ENCODE data around the gene PTMA.
"Not testable (repeated sequence)": the region's sequence is repeated elsewhere in the genome, so short reads cannot be mapped to it uniquely, and the experiment has no call there.

PTMA gene

DNA sequence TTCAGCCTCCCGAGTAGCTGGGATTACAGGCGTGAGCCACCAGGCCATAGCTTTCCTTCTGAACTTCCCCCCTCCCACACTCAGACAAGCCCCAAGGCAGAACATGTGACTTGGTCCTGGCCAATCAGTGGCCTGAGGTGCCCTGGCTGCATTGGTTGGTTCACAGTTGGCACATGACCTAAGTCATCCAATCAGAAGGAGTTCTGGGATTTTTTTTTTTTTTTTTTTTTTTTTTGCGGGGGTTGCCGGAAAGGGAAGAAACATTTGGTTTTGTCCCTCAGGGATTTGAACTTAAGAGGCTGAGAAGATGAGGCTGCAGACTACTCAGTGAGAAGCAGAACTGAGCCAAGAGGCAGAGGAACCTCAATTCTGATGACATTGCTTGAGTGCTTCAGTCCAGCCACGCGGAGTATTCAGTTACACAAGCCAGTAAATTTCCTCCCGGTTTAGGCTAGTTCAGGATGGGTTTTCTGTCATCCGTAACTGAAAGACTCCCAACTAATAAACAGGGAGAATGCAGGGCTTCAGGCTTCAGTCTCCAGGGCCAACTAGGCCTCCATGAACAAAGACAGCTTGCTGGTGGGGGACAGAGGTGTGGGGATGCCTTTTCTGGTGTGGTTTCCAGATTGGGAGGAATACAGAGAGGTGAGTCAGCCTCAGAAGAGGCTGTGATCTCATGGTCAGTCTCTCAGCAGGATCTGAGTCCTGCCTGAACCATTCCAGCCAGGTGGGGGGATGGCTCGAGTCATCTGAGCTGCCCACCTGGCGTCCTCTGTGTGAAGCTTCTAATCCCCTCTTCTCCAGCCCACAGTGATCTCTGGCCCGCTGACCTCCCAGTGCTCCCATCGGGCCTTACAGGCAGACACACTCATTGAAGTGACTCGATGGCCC is 9.2 kb downstream of the PTMA start:
- DNase-seq: no peak

DNA sequence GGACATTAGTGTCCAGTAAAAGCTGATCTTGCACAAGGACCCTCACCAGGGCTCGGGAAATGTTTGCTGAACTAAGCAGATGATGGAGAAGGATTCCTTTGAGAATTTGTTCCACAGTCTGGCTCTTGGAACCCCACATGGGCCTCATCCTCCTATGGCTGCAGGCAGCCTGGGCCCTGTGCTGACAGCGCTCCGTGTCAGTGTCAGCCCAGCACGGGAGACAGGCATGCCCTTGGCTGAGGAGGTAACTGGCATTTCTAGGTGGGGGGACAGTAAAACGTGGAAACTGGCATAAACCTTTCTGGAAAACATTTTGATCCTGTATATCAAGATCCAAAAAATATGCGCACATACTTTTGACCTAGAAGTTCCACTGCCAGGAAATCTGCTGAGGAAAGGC is 10.5 kb downstream of the PTMA start:
- DNase-seq: no peak

DNA sequence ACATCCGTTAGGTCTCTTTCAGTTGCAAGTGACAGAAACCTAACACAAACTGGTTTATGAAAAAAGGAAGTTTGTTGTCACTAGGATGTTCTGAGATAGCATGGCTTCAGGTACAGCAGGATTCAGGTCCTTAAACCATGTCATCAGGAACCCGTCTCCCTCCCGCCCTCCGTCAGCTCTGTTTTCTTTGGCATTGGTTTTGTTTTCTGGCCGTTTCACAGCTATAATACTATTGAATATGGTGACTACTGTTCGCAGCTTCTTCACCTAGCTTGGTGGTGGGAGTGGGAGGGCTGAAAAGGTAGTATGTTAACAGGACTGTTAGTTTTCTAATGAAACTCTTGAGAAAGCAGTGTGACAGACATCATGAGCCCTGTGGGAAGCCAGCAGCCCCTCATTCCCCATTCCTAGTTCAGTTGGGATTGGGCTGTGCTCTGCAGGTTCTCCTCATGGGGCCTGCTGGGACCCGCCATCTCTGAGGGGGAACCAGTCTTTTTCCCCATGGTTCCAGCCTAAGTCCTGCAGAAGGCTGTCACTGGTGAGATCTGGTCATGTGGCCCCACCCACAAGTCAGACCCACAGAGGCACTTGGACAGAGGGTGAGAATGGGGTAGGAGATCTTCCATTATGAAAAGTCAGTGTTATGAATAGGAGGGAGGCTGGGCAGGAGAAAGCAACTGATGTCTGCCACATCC is 12.1 kb downstream of the PTMA start:
- no peak for DNase-seq

DNA sequence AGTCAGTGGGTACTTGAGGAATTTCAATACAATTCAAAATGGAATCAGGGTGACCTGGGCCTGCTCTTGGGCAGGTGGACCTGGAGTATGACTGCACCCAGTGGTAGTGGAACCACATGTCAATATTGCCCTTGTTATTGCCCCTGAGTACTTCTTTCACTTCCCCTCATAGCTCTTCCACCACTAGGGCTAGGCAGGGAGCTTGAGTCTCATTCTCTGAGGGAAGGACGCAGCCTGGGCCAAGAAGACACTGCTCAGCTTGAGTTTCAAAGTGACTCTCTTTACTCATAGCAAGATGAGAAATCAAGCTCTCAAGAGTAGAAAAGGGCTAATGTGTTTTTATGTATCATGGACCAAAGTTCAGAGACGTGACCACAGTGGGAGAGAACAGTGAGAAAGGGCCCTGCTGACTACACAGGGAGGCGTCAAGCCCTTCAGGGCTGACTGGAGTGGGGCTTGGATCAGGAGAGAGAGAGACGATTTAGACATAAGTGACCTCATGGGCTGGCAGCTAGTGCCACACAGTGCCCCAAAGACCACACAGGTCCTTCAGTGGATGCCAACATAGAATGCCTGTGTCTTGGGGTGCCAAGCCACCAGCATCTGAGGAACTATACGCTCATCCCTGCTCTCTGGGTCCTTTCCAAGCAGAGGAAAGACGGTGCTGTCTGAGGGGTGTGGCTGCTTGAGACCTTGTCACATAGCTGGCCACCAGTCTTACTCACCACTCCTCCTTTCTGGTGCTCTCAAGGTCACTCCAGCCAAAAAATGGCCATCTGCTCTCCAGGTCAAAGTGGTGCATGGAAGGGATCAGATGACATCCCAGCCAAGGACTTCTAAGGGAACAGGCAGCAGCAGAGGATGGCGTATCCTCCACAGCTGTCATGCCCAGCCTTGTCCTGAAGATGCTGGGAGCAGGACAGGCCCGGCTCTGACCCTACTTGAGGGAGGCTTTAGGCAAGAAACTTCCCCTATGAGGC is 13.0 kb downstream of the PTMA start:
- peak; percentile 43 for DNase-seq

DNA sequence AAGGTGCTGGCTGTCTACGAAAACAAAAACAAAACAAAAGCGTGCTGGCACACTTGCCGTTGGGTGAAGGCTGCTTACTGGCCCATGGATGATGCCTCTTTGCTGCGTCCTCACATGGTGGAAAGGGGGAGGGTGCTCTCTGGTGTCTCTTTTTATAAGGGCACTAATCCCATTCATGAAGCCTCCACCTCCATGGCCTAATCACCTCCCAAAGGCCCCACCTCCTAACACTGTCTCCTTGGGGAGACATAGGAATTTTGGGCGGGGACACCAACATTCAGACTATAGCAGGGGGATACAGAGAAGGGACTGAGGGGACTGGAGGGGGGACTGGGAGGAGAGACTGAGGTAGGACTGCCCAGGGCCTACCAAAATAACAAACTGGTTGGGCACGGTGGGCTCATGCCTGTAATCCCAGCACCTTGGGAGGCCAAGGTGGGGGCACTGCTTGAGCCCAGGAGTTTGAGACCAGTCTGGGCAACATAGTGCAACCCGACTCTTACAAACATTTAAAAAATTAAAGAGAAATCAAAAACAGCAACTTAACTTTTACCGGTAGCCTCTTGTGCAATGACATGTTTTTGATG is 14.5 kb downstream of the PTMA start:
- DNase-seq: no peak

DNA sequence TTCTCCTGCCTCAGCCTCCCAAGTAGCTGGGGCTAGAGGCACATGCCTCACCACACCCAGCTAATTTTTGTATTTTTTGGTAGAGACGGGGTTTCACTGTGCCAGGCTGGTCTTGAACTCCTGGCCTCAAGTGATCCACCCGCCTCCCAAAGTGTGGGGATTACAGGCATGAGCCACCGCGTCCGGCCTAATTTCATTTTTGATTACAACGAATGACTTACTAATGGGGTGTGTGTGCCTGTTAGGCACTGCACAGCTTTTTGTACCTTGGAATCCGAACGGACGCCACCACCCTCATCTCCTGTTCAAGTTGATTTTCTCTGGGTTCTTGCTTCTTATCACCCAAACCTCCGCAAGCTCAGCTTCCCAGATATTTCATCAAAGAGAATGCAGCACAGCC is 17.2 kb downstream of the PTMA start:
- no peak for DNase-seq

DNA sequence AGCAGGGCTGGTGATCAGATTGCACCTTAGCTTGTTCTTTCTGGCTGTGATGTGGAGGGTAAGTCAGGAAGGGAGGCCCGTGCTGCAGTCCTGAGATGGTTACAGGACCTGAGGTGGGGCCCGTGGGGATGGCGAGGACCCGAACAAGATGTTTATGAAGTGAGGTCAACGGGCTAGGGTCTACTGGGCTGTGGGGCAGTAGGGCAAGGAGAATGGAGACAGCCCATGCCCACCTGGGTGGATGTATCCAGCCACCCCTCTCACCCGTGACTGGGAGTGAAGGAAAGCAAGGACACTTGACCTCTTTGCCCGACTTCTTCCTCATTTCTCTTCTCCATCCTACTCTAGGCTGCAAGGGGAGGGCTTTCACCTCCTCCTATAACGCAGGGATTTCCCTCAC is 18.0 kb downstream of the PTMA start:
- no peak for DNase-seq

DNA sequence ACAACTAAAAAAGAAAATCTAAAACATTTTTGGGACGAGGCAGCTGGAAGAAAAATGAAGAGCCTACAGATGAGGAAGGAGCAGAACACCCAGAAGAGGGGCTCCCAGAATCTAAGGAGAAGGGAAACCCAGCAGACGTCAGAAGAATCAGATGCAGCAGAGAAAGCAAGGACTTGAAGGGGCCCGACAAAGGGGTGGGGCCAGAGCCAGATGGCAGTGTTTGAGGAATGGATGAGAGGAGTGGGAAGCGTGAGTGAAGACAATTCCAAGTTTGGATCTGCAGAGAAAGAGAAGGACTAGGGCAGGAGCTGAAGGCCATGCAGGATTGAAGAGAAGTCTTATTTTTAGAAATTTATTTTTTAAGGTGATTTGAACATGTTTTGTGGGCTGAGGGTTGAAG is 19.3 kb downstream of the PTMA start:
- DNase-seq: no peak

DNA sequence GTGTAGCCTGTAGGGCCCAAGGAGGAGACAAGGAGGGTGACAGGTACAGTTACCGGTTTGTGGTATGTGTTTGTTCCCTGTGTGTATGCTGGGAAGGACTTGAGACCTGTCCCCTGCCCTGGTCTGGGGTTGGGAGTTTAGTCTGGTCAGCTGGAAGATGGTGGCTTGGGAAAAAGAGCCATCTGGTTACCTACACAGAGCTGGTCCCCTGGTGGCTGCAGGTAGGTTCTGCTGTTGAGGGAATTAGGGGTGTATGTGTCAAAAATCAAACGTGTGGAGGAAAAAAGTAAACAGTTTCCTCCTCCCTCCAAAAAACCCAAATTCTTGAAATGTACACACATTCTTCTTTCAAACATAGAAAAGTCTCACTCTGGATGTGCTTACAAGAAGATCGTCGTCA is 24.3 kb downstream of the PTMA start:
- DNase-seq: no peak

DNA sequence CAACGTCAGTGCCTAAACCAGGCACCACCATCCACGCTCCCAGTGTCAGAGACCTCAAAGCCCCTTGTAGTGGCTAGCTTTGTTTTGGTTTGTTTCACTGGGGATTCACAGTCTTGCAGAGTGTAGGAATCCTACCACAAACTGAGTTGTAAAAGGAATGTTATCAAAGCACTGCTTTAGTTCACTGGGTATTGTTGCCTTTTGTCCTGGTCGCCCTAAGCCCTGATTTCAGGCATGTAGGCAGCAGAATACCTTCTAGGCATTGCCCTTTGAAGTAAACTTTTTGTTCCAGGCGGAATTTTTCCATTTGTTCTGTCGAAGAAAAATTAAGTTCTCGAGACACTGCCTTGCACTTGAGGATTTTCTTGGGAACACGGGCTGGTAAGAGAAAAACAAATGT is 29.4 kb downstream of the PTMA start:
- DNase-seq: no peak

DNA sequence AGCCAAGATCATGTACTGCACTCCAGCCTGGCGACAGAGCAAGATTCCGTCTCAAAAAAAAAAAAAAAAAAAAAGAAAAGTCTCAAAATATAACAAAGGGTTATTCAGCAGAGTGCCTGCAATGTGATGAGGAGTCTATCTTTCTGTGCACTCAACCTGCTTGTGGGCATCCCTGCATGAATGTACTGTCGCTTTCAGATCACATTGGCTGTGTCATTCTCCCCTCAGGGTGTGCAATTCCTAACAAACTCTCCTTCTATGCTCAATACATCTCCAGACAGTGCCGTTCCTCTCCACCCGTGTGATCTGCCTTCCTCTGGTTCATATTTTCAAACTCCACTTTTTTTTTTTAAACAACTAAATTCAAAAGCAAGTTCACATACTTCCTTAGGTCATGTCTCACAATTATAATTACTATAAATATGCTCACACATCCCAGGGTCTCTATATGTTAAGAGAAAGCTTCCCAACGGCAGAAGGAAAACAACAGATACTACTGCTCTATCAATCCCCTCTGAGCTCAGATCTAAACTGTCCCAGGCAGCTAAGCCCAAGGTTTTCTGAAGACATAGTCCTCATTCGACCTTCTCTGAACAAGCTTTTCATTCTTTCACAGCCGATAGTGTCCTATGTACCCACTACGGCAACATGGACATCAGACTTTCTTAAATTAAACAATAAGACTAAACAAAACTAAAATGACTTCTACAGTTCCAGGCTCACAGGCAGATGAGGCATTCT is 35.2 kb downstream of the PTMA start:
- no peak for DNase-seq

DNA sequence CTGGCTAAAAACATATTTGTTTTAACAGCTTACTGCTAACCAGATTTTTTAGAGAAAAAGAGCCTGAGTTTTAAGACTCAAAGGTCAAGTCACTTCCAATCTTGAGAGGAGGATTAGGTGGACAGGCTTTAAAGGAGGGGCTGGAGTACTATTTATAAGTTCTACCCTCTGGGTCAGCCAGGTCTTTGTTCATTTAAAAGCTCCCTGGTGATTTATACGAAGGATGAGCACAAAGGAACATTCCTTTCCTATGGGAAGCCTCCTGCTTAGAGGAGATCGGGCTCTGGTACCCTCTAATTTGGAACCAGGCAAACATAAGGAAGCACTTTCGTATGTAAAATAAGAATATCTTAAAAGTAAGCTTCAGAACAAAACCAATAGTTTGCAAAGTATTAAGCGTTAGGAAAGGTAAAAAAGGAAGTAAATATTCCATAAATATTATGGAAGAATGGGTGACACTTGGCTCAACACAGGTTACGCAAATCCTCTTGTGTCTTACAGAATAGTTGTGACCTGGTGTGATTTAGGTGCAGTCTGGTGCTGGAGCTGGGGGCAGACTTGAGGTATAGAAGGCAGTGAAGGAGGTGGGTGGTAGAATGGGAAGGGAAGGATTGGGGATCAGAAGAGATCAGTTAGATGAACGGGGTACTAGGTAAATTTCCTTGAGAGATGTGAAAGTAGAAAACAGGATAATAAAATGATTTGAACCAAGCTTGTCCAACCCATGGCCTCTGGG is 37.1 kb downstream of the PTMA start:
- no peak for DNase-seq

DNA sequence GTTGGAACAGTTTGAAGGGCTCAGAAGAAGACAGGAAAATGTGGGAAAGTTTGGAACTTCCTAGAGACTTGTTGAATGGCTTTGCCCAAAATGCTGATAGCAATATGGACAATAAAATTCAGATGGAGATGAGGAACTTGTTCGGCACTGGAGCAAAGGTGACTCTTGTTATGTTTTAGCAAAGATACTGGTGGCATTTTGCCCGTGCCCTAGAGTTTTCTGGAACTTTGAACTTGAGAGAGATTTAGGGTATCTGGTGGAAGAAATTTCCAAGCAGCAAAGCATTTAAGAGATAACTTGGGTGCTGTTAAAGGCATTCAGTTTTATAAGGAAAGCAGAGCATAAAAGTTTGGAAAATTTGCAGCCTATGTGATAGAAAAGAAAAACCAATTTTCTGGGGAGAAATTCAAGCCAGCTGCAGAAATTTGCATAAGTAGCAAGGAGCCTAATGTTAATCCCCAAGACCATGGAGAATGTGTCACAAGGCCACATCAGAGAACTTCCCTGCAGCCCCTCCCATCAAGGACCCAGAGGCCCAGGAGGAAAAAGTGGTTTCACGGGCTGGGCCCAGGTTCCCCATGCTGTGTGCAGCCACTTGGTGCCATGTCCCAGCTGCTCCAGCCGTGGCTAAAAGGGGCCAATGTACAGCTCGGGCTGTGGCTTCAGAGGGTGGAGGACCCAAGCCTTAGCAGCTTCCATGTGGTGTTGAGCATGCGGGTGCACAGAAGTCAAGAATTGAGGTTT is 40.0 kb downstream of the PTMA start:
- not testable (repeated sequence) for DNase-seq

DNA sequence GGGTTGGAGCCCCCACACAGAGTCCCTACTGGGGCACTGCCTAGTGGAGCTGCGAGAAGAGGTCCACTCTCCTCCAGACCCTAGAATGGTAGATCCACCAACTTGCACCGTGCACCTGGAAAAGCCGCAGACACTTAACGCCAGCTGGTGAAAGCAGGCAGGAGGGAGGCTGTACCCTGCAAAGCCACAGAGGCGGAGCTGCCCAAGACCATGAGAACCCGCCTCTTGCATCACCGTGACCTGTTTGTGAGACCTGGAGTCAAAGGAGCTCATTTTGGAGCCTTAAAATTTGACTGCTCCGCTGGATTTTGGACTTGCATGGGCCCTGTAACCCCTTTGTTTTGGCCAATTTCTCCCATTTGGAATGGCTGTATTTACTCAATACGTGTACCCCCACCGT is 40.7 kb downstream of the PTMA start:
- not testable (repeated sequence) for DNase-seq

DNA sequence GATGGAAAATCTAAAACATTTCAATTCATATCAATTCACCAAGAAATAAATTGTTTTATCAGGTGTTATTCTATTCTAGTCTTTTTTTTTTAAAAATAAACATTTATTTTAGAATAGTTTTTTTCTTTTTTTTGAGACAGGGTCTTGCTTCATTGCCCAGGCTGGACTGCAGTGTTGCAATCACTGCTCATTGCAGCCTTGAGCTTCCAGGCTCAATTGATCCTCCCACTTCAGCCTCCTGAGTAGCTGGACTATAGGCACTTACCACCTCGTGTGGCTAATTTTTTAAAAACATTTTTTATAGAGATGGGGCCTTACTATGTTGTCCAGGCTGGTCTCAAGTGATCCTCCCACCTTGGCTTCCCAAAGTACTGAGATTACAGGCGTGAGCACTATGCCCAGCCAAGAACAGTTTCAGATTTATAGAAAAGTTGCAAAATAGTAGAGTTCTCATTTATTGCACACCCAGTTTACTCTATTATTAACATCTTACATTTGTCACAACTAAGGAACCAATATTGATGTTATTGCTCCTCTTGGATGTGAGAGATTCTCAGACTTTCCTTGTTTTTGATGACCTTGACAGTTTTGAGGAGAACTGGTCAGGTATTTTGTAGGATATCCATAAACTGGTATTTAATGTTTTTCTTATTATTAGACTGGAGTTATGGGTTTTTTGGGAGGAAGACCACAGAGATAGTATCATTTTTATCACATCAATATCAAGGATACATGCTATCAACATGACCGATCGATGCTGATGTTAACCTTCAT is 42.9 kb downstream of the PTMA start:
- DNase-seq: no peak

DNA sequence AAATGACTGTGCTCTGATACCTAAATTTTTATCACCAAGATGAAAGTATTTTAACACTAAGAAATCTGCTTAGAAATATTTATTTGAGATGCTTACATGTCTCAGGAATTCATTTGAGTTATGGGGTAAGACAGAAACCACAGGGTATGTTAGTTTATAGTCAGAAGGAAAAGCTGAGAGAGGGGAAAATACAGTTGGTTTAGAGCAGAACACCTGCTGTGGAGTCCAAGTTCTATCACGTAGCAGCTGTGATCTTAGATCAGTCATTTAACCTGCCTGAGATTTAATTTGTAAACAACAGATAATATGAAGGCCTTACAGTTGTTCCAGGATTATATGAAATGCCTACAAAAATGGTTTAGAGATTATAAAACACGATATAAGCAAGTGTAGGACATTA is 43.7 kb downstream of the PTMA start:
- DNase-seq: no peak

DNA sequence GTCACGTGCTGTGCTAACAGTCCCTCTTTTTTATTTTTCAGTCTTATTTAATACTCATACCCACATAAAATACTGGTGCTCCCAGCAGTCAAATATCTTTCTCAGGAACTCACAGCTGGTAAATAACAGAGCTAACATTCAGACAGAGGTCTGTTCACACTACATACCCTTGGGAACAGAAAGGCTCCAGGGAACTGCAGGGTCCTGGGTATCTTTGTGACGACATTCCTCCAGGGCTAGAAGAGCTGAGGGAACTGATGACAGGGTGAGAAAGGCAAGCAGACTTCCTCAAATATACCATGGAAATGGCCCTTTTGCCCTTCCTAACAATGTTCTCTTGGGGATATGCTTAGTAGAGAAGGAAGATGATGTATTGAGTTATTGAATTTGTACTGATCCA is 53.4 kb downstream of the PTMA start:
- no peak for DNase-seq

Measured in SIG-M5 (cell line).